Nephron (organoid): ENCODE measurements around the gene MCEMP1.
A peak's percentile ranks its signal among the peaks of the same experiment; 100 is the strongest.

ENCODE experiments used
- H3K27ac Mint-ChIP-seq, 3 experiments: 2 replicates each; pipeline ENCODE4 v1.8.0; 2020; ENCODE audit warnings: mixed read lengths in 3 of 3, mild to moderate bottlenecking in 2 of 3, moderate library complexity in 1 of 3
- H3K27me3 Mint-ChIP-seq: 2 replicates; pipeline ENCODE4 v1.8.0; 2021; ENCODE audit warnings: low read depth, mild to moderate bottlenecking, moderate library complexity, mixed read lengths
- H3K36me3 Mint-ChIP-seq: 2 replicates; pipeline ENCODE4 v1.8.0; 2020; ENCODE audit warnings: low read depth, mixed read lengths
- H3K4me1 Mint-ChIP-seq: 2 replicates; pipeline ENCODE4 v1.8.0; 2020; ENCODE audit warnings: mixed read lengths
- H3K4me3 Mint-ChIP-seq, 3 experiments: 2 replicates each; pipeline ENCODE4 v1.8.0; 2020; ENCODE audit warnings: mild to moderate bottlenecking in 3 of 3, mixed read lengths in 3 of 3, moderate library complexity in 2 of 3
- H3K9me3 Mint-ChIP-seq: 2 replicates; pipeline ENCODE4 v1.8.0; 2020; ENCODE audit warnings: mixed read lengths
- TF ChIP-seq, protein P1 (sequence below), 3 experiments: fragments of 200-600 bp; sonication (generic); IDR thresholded peaks; one replicate each; pipeline ENCODE4 v1.5.0; 2021; ENCODE audit warnings: antibody characterized with exemption in 3 of 3; ENCODE audit not compliant: unreplicated experiment in 3 of 3

The MCEMP1 gene

DNA sequence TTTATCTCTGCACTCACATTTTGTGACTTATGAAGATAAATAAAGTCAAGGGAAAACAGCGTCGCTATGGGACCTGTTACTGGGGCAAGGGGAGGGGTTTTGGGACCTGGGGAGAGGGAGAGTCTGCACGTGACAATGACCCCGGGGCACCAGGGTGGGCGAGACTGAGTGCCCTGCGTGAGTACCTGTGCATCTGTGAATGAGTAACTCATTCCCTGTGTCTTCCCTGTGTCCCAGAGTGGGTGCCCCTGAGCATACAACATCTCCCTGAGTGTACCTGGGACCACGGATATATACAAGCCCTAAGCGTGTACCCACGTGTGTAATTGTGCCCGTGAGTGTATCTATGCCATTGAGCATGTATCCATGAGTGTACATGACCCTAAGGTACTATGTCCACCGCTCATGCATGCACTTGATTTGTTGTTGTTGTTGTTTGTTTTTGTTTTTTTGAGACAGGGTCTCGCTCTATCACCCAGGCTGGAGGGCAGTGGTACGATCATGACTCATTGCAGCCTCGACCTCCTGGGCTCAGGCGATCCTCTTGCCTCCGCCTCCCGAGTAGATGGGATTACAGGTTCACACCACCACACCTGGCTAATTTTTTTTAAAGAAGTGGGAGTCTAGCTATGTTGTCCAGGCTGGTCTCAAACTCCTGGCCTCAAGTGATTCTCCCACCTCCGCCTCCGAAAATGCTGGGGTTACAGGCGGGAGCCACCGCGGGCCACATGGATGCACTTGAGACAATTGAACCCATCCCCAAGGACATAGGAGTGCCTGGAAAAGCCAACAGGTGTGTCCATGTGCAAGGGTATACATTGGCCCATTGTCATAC, 3.1 kb downstream of the MCEMP1 start:
- TF ChIP-seq, protein P1, sequence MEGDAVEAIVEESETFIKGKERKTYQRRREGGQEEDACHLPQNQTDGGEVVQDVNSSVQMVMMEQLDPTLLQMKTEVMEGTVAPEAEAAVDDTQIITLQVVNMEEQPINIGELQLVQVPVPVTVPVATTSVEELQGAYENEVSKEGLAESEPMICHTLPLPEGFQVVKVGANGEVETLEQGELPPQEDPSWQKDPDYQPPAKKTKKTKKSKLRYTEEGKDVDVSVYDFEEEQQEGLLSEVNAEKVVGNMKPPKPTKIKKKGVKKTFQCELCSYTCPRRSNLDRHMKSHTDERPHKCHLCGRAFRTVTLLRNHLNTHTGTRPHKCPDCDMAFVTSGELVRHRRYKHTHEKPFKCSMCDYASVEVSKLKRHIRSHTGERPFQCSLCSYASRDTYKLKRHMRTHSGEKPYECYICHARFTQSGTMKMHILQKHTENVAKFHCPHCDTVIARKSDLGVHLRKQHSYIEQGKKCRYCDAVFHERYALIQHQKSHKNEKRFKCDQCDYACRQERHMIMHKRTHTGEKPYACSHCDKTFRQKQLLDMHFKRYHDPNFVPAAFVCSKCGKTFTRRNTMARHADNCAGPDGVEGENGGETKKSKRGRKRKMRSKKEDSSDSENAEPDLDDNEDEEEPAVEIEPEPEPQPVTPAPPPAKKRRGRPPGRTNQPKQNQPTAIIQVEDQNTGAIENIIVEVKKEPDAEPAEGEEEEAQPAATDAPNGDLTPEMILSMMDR (IDR thresholded peaks at IDR 0.05; ENCODE audit: unreplicated experiment in 3 of 3): no peak
- Mint-ChIP-seq H3K4me1 (peaks cover 6% of the 10 kb centered on the region), H3K36me3 (peaks cover 15% of the 10 kb centered on the region), H3K9me3 (no peaks in the 10 kb centered on the region), H3K27ac (peak overlapping the region in 1 of 3 experiments; percentile 8), H3K27me3 (peaks cover 20% of the 10 kb centered on the region), H3K4me3 (peak overlapping the region; percentile 83 to 94 (median 85))

DNA sequence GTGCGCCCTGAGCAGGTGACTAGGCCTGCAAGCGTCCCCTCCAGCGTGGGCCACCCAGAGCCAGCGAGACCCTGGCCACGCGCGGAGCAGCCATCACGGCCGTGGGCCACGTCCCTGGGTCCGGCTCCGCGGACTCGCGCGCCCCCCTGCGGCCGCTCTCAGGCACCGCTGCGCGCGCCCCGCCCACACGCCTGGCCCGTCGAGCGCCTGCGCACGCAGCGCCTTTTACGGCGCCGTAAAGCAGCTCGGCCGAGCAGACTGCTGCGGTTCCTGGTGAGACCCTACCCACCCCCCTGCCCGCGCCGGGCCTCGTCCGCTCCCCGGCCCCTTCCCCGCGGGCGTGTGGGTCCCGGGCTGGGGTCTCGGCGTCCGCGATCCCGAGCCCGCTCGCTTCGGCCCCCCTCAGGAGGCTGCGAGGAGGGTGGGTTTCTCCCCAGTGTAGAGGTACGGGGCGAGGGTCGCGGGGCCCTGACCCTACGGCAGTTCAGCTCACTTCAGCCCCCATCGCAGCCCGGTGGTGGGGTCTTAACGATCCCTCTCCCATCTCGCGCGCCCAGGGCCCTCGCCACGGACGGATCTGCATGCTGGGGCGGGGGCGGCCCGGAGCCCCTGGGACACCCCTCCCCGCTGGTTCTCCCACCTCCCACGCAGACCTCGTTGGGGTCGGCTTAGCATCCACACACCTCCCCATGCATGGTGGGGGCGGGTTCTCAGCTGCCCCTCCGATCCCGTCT, 3.9 kb downstream of the MCEMP1 start, which contains the start of gene TRAPPC5:
TSS of gene TRAPPC5 (plus strand) at position 228 of the 734 bp plus-strand sequence. CDS start 1,421 bp downstream, outside the sequence.
- Mint-ChIP-seq H3K9me3 (no peaks in the 10 kb centered on the region), H3K27ac (peak within 1 kb of the TSS; percentile 58 to 83 (median 72)), H3K27me3 (peaks cover 19% of the 10 kb centered on the region), H3K4me3 (peak within 1 kb of the TSS; percentile 92 to 94 (median 93)), H3K4me1 (peaks cover 6% of the 10 kb centered on the region), H3K36me3 (peaks cover 19% of the 10 kb centered on the region)
- TF ChIP-seq, protein P1 (IDR thresholded peaks at IDR 0.05; ENCODE audit: unreplicated experiment in 3 of 3): peak; percentile 97 to 99 (median 98)

DNA sequence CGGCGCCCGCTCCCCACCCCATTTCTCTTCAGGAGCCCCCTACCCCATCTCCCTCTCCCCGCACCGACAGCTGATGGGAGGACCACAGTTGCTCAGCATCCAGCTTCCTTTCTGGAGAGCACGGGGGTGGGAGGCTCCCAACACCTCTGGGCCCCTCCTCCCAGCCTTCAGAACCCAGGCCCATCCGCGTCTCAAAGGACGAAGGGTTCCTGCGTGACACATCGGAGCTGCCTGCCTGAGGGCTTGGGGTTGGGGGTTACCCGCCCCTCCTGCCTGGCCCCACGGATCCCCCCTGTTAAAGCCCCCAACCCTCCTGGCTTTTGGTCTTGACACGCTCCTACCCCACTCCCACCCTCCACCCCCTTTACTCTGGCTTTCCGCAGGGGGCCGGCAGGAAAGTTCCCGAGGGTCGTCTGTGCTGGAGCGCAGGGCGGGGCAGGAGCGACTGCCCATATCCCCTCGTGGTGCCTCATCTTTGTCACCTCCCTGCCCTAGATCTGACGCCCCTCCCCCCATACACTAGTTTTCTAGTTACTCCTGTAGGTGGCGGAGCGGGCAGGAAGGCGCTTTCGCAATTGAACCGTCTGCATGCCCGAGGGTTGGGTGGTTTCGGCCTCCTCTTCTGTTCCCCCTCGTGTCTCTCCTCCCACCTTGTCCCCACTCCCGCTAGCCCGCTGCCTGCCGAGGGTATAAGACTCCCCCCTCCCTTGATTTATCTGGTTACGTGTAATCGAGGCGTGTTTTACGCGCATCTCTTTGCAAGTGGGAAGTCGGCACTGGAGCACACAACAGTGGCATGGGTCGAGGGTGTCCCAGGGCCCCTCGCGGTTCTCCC, 4.7 kb downstream of the MCEMP1 start:
- Mint-ChIP-seq H3K4me3 (peak overlapping the region; percentile 92 to 94 (median 93)), H3K9me3 (no peaks in the 10 kb centered on the region), H3K36me3 (peaks cover 19% of the 10 kb centered on the region), H3K4me1 (peaks cover 6% of the 10 kb centered on the region), H3K27ac (peak overlapping the region; percentile 58 to 83 (median 72)), H3K27me3 (peaks cover 11% of the 10 kb centered on the region)
- TF ChIP-seq, protein P1 (IDR thresholded peaks at IDR 0.05; ENCODE audit: unreplicated experiment in 3 of 3): peak; percentile 29 to 42 (median 40)

DNA sequence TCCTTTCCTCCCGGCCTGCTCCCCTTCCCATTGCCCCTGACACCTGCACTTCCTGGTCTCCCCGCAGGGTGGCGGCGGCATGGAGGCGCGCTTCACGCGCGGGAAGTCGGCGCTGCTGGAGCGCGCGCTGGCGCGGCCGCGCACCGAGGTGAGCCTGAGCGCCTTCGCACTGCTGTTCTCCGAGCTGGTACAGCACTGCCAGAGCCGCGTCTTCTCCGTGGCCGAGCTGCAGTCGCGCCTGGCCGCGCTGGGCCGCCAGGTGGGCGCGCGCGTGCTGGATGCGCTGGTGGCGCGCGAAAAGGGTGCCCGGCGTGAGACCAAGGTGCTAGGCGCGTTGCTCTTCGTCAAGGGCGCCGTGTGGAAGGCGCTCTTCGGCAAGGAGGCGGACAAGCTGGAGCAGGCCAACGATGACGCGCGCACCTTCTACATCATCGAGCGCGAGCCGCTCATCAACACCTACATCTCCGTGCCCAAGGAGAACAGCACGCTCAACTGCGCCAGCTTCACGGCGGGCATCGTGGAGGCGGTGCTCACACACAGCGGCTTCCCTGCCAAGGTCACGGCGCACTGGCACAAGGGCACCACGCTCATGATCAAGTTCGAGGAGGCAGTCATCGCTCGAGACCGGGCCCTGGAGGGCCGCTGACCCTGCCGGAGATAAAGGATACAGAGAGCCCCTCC, 5.4 kb downstream of the MCEMP1 start:
- no peaks in the 10 kb centered on the region for H3K9me3 Mint-ChIP-seq
- TF ChIP-seq, protein P1 (IDR thresholded peaks at IDR 0.05; ENCODE audit: unreplicated experiment in 3 of 3): no peak
- H3K36me3 Mint-ChIP-seq: peaks cover 19% of the 10 kb centered on the region
- H3K4me3 Mint-ChIP-seq: peak overlapping the region; percentile 92 to 94 (median 93)
- H3K27ac Mint-ChIP-seq: peak overlapping the region in 1 of 3 experiments; percentile 72
- peaks cover 5% of the 10 kb centered on the region for H3K27me3 Mint-ChIP-seq
- peaks cover 6% of the 10 kb centered on the region for H3K4me1 Mint-ChIP-seq
